SK-N-DZ (cell line): ENCODE data around the gene OAF.
"Not testable (repeated sequence)": the region's sequence is repeated elsewhere in the genome, so short reads cannot be mapped to it uniquely, and the experiment has no call there.

Experiments used
- DNase-seq: peaks from one replicate; pipeline ENCODE4 v3.0.0-alpha.2; 2015; ENCODE audit warnings: low spot score

The OAF gene

DNA sequence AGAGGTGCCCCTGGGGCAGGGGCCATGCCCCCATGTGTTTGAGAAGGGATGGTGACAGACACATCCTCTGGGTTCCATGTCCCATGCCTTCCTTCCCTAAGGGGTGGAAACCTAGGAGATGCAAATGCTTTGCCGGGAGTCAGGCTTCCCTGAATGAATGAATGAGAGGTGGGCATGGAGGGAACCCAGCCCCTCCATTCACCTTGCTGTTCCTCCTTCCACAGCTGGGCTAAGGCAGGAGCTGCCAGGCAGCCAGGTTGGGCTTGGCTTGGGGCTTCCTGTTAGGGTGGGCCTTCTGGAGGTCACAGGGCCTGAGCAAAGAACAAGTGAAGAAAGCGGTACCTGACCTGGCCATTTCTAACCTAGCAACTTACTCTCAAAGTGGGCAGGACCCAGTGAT is 30.0 kb downstream of the OAF start:
- no peak for DNase-seq

GRCh38 chr11:120241277-120241676 is 30.4 kb downstream of the OAF start:
- no peak for DNase-seq

DNA sequence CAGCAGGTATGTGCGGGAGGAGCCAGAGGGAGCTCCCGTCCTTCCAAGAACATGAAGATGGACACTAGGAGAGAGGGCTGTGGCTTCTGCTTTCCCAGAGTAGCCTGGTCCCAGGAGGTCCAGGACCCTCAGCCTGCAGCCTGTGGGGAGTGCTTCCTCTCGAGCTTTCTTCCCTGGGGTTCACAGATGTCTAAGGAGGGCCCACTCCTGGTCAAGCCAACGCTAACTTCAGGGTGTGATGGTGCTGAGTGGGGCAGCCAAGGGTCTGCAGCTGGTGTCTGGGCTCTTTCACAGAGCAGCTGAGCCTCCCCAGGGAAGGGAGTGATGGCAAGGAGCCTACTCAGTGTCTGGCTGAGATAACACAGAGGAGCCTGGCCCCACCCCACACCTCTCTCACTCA is 32.4 kb downstream of the OAF start:
- no peak for DNase-seq

- no peak for DNase-seq
These were observed 33.9 kb downstream of the OAF start for GRCh38 chr11:120244476-120245365.

GRCh38 chr11:120245434-120245833 is 34.6 kb downstream of the OAF start:
- DNase-seq = no peak

GRCh38 chr11:120248551-120249278 is 37.9 kb downstream of the OAF start:
- no peak for DNase-seq

- DNase-seq = no peak
These were observed 38.7 kb downstream of the OAF start for GRCh38 chr11:120249279-120250262.

GRCh38 chr11:120253377-120253776 is 42.5 kb downstream of the OAF start:
- not testable (repeated sequence) for DNase-seq

DNA sequence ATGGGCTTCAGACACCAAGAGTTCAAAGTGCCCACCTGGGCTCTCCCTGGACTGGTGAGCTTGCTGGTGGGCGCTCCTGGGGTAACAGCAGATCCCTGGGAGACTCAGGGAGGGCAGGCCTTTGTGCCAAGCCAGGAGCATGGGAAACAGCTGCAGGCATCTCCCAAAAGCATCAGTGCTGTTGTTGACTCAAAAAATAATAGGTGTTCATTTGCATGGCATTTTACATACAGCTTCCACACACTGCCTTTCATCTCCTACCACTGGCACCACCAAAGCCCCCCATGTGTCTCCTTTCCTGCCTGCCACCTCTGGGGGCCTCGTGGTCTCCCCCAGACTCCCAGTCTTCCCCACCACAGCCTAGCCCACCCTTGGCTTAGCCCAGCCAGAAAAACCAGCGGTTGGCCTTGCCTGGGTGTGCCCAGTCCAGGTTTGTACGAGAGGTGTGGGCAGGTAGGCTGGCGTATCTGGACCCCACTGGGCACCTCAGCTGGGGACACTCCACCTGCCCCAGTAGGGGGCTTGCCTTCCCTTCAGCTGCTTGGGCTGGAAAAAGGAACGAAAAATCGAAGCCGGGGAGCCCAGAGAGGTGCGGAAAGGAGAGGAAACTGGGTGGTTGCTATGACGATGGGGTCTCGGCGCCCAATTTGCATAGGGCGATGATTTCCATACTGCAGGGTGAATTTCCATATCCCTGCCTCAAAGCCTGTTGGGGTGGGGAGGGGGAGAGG is 44.1 kb downstream of the OAF start:
- DNase-seq = no peak

- DNase-seq = no peak
These were observed 44.7 kb downstream of the OAF start for GRCh38 chr11:120255519-120255866.

- no peak for DNase-seq
These were observed 45.3 kb downstream of the OAF start for GRCh38 chr11:120256178-120256577.

DNA sequence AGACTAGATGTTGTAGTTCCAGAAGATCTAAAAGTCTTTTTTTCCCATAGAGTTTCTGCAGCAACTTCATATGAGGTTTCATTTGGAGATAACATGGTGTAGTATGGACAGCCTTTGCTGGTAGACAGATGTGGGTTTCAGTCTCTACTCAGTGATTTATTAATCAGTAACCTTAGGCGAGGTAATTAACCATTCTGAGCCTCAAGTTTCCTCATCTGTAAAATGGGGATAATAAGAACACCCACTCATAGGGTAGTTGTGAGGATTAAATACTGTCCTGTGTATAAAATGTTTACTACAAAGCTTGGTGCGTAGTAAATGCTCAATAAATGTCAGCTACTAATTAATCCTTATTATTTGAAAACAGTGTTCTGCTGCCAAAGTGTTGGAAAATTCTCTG is 45.9 kb downstream of the OAF start:
- no peak for DNase-seq

- no peak for DNase-seq
These were observed 46.5 kb downstream of the OAF start for GRCh38 chr11:120257346-120257745.

DNA sequence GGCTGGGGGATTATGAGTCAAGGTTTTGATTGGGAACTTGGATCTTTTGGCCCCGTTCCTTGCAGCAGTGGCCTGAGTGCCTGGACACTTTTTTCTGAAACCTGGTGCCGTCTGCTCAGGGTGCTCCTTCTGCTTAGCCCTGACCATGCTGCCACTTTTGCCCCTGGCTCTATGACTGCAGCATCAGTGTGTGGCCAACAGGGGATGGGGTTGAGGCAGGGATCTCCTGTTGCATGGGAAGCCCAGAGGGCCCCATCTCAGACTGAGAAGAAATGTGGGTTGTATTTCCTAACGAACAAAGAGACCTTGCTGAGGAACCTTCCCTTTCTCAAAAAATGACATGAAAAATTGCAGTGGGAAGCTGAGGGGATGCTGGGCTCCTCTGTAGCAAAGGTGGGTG is 47.8 kb downstream of the OAF start:
- DNase-seq = no peak

DNA sequence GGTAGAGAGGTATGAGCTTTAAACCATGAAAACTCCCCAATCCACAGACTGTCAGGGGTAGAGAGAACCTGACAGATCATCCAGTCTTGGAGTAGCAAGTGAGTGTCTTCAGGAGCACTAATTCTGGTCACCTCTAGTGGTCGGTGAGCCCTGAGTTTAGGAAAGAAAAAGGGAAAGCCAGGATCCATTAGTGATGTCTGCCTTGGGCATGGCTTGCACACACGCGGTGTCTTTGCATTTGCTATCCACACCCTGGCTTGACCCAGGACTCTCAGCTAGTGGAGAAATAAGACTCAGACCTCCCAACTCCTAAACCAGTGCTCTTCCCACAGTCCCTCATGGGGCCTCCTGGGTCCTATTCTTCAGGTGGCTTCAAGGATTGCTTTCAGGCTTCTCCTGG is 48.4 kb downstream of the OAF start:
- no peak for DNase-seq

DNA sequence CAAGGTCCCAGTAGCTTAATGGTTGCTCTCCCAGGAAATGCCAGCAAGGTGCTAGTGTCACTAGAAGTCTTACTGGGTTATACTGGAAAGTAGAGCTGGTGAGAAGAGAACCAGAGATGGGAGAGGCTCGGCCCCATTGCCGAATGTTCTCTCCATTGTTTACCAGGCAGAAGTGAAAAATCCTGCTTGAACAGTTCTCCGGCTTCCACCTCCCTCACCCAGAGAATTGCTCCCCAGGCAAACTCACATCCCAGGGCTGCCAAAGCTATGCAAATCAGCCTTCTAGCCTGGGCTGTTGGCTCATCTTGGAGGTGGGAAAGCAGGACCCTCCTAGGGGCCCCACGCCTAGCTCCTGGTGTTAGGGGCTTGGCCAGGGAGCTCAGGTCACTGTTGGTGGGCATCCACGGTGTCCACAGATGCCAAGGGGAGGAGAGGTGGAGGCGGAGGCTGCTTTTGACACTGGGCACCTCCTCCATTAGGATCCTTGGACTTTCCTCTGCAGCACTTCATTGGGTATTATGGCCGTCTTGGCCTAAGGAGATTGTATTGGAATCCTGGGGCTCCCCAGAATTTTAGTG is 49.2 kb downstream of the OAF start:
- DNase-seq = no peak

DNA sequence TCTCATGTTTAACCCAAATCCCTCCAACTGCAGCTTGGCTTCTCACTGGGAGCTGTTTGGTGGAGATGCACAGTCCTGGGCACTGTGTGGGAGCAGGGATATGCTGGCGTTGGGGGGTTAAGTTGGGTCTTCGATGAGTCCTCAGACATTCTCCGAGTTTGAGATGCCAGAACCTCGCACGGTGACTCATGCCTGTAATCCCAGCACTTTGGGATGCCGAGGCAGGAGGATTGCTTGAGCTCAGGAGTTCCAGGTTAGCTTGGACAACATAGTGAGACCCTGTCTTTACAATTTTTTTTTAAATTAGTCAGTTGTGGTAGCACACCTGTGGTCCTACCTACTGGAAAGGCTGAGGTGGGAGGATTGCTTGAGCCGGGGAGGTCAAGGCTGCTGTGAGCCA is 49.8 kb downstream of the OAF start:
- no peak for DNase-seq

DNA sequence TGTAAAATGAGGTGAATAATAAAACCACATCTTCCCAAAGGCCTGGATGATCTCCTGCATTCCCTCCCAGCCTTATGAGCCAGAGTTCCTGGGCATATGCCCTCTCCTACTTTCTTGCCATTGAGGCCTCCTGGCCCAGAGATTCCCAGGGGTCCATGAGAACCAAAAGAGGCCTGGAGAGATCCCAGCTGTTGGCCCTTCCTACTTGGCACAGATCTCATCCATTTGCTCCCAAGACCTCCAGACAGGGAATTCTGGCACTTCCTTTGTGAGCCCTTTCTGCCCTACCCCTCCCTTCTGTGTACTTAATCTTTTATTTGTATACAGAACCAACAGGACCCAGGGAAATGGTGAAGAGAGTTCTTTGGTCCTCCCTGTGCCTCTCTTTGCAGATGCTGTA is 50.5 kb downstream of the OAF start:
- DNase-seq = no peak

- no peak for DNase-seq
These were observed 51.1 kb downstream of the OAF start for GRCh38 chr11:120261931-120262330.

DNA sequence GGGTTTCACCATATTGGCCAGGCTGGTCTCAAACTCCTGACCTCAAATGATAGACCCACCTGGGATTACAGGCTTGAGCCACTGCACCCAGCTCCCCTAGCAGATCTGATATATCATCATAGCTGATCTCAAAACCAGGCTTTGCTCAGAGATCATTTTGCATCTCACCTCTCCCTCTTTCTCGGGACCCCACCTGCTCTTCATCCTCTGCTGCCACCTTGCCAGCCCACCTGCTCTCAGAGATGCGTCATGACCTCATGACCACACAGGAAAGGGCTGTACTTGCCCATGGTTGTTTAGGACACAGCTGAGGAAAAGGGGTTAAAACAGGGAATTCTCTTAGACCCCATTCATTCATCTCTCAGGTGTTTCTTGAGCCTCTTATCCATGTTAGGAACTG is 56.5 kb downstream of the OAF start:
- DNase-seq = no peak

DNA sequence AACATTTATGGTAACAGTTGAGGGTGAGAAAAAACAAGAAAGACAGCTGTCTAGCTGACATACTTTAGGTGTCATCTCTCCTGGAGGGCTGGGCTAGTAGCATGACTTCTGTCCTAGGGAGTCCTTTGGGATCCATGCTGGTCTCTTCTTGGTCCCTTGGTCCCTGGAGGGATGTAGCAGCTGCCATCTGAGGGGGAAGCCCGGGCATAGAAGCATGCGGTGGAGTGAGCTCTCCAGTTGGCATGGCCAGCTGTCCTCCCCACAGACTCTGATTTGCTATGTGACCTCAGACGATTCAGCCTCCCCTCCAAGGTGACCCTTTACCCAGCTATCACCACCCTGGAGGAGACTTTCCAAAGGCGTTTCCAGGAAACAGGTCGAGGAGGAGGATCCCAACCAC is 57.9 kb downstream of the OAF start:
- DNase-seq = no peak
